Lower leg skin (tissue), 3 donors: Measurements from ENCODE around the gene SLC25A48.

Experiments used
- POLR2A ChIP-seq, 2 donors: fragments of 450-650 bp; IDR thresholded peaks; one replicate each; pipeline ENCODE4 v1.6.1; 2016 to 2017; ENCODE audit warnings: antibody characterized with exemption in 2 of 2, mild to moderate bottlenecking in 1 of 2, moderate library complexity in 1 of 2
- TF ChIP-seq, protein P1 (sequence below), 3 donors: fragments of 450-650 bp; IDR thresholded peaks; one replicate each; pipeline ENCODE4 v1.5.1; 2016; ENCODE audit warnings: antibody characterized with exemption in 3 of 3, mild to moderate bottlenecking in 3 of 3, moderate library complexity in 2 of 3

DNA sequence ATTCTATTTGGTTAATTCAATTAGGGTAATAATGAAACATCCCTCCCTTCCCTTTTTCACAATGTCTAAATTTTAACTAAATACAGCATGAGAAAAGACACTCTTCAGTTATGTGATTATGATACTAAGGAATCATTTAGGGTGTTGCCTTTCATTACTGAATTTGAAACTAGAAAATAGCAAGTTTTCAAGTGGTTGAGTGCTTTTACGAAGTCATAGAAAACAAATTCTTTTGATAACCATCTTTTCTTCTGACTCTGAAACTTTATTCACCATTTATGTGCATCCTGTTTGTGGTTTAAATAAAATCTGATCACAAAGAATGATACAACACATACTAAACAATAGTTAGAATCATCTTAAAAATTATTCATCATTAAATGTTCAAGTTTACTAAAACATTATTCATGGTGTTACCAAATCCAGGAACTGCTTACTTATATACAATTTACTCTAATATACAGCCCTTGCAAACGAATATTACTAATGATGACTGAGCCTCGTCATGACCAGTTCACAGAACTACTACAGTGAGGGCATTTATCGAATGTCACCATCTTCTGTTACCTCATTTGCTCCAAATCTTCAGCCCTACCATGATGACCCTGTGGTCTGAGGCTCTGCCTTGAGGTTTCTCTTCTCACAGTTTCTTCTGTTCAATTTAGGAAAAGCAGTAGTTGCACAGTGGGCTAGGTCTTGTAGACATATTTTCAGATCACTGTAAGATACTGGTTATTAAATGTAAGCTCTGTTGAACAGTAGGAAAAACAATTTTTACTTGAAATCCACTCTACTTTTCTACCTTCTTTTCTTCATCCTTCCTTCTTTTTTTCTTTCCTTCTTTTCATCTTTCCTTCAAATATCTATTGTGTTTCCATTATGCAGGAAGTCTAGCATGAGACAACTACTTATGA is 79.5 kb downstream of the SLC25A48 start:
- TF ChIP-seq POLR2A (IDR thresholded peaks at IDR 0.05), result no peak
- TF ChIP-seq, protein P1, sequence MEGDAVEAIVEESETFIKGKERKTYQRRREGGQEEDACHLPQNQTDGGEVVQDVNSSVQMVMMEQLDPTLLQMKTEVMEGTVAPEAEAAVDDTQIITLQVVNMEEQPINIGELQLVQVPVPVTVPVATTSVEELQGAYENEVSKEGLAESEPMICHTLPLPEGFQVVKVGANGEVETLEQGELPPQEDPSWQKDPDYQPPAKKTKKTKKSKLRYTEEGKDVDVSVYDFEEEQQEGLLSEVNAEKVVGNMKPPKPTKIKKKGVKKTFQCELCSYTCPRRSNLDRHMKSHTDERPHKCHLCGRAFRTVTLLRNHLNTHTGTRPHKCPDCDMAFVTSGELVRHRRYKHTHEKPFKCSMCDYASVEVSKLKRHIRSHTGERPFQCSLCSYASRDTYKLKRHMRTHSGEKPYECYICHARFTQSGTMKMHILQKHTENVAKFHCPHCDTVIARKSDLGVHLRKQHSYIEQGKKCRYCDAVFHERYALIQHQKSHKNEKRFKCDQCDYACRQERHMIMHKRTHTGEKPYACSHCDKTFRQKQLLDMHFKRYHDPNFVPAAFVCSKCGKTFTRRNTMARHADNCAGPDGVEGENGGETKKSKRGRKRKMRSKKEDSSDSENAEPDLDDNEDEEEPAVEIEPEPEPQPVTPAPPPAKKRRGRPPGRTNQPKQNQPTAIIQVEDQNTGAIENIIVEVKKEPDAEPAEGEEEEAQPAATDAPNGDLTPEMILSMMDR (IDR thresholded peaks at IDR 0.05), result no peak
